Measurements from ENCODE around the gene GORAB. TPM values are rescaled to one million over a fixed set of nuclear protein-coding genes. Genes with fewer than 3 reads are reported as not detected.

GORAB gene, protein sequence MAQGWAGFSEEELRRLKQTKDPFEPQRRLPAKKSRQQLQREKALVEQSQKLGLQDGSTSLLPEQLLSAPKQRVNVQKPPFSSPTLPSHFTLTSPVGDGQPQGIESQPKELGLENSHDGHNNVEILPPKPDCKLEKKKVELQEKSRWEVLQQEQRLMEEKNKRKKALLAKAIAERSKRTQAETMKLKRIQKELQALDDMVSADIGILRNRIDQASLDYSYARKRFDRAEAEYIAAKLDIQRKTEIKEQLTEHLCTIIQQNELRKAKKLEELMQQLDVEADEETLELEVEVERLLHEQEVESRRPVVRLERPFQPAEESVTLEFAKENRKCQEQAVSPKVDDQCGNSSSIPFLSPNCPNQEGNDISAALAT
- 6.5 and 25.0 TPM in 2 replicates for total RNA-seq (ENCODE audit: low replicate concordance)

DNA sequence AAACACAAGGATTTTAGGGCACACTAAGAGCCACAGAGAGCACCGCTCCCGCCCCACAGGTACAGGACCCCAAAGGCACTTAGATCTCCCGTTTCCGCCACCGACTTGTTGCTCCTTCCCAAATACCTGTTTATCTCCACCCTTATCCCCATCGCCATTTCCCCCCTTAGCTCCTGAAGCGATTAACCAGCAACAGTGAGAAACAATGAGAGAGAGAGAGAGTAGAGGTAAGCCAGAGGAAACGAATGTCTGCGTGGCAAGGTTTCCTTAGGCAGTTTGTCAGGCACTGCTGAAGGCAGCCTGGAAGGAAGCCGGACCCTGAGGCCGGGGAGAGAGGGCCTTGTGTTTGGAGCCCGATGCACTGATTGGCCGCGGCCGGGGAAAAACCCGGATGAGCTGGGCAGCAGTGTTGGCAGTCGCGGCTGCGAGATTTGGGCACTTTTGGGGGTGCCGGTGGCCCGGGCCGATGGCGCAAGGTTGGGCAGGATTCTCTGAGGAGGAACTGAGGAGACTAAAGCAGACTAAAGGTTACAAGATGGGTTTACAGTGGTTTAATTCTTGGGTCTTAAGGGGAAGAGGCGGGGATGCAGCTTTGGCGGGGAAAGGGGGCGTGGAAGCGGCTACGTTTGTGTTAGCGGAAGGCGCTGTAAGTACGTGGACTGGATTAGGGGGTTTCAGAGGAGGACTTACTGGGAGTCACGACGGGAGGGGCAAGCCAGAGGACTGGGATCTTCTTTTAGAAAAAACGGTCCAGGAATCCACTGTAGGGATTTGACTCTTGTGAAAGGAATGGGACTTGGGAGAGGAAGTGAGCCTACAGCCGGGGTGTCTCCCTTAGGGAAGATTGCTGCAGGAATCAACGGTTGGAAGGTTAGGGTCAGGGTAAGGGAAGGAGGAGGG, at the start of gene GORAB:
Gene GORAB (plus strand): TSS at position 409 of the 900 bp plus-strand sequence. CDS start 58 bp downstream, at position 467.
- peak within 1 kb of the TSS; percentile 85 for H3K4me3 ChIP-seq (ENCODE audit: low read depth, low read length)
- TF ChIP-seq, protein P1, sequence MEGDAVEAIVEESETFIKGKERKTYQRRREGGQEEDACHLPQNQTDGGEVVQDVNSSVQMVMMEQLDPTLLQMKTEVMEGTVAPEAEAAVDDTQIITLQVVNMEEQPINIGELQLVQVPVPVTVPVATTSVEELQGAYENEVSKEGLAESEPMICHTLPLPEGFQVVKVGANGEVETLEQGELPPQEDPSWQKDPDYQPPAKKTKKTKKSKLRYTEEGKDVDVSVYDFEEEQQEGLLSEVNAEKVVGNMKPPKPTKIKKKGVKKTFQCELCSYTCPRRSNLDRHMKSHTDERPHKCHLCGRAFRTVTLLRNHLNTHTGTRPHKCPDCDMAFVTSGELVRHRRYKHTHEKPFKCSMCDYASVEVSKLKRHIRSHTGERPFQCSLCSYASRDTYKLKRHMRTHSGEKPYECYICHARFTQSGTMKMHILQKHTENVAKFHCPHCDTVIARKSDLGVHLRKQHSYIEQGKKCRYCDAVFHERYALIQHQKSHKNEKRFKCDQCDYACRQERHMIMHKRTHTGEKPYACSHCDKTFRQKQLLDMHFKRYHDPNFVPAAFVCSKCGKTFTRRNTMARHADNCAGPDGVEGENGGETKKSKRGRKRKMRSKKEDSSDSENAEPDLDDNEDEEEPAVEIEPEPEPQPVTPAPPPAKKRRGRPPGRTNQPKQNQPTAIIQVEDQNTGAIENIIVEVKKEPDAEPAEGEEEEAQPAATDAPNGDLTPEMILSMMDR (IDR thresholded peaks at IDR 0.05; ENCODE audit: insufficient read depth, low read length), result no peak
- peak; percentile 97 for DNase-seq (ENCODE audit: low read depth)

DNA sequence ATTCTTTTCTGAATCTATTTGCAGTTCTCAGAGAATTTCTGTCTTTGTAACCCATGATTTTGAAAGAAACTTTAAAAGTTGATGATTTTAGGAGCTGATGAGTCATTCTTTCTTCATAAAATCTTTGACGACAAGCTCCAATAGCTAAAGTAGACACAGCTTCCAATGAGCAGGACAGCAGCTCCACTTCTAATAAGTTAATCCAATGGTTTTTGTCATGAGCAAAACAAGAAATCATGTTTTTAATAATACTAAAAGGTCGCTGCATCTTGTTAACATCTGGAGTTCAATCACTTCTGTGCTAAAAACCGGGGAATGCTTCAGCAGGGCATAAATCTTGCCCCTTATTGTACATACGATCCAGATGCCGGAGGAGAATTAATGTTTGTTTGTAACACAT, 48.9 kb upstream of the GORAB start:
- peak; percentile 25 for DNase-seq (ENCODE audit: low read depth)
- H3K4me3 ChIP-seq (ENCODE audit: low read depth, low read length), result no peak overlapping the region

DNA sequence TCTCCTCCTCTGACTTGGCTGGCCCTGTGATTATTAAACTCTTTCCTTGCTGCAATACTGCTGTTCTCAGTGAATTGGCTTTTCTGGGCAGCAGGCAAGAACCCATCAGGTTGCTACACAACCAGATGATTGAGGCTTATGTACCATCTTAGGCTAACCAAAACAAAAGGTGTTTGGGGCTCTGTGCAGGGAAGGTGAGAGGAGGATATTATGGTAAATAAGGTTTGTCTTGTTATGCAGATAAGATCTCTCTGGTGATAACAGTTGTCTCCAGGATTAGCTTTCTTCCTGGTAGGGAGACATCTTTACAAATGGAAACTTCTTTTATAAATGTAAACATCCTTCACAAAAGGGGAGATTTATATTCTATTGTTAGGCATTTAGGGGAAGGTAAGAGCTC, 44.5 kb upstream of the GORAB start:
- H3K4me3 ChIP-seq (ENCODE audit: low read depth, low read length), result no peak overlapping the region
- no peak for DNase-seq (ENCODE audit: low read depth)
- TF ChIP-seq, protein P1 (IDR thresholded peaks at IDR 0.05; ENCODE audit: insufficient read depth, low read length), result no peak

More for the DNA sequence above, 48.9 kb upstream of the GORAB start:
- TF ChIP-seq, protein P1 (IDR thresholded peaks at IDR 0.05; ENCODE audit: insufficient read depth, low read length), result no peak

DNA sequence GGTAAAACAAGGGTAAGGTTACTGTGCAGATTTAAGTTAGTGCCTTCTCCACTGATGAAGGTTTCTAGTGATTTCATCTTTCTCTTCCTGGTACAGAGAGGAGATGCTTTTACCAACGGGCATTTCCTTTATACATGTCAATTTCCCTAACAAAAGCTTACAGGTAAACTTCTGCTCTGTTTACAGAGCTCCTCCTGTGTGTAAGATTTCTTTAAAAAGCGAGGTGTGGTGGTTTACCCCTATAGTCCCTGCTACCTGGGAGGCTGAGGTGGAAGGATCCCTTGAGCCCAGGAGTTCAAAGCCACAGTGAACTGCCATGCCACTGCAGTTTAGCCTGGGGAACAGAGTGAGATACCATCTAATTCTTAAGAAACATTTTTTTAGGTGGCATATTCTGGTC, 40.7 kb upstream of the GORAB start:
- TF ChIP-seq, protein P1 (IDR thresholded peaks at IDR 0.05; ENCODE audit: insufficient read depth, low read length), result no peak
- H3K4me3 ChIP-seq (ENCODE audit: low read depth, low read length), result no peak overlapping the region
- DNase-seq (ENCODE audit: low read depth), result no peak

DNA sequence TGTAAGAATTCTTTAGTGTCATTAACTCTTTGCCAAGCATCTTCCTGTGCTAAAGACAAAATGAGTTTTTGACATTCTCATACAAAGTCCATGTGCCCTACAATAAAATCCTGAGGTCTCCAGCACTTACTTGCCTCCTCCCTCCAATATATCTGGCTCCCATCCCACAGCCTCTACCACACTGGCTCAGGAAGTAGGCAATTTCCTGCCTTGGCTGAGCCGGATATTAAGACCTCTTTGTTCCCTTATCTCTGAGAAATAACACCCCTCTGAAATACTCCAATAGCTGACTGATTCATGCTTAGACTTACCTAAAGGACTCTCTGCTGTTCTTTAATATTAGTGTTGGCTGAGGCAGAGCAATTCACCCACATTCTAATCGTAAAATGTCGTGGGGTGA, 37.6 kb upstream of the GORAB start:
- H3K4me3 ChIP-seq (ENCODE audit: low read depth, low read length), result no peak overlapping the region
- TF ChIP-seq, protein P1 (IDR thresholded peaks at IDR 0.05; ENCODE audit: insufficient read depth, low read length), result no peak
- peak; percentile 86 for DNase-seq (ENCODE audit: low read depth)

DNA sequence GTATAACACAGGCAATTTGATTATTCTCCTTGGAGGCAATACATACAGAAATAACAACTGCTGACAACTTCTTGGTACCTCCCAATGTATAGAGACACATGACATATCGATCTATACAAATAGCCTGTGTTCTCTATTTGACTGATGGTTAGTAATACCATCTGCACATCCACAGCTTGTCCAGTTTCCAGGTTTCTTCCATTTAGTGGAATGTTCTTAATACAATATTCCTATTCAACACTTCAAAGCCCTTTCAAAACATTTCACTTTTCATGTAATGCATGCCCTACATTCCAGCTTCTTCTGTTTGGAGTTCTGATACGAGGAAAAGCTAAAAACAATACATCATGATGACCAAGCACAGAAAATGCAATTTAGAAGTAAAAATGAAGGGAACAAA, 37.0 kb upstream of the GORAB start:
- TF ChIP-seq, protein P1 (IDR thresholded peaks at IDR 0.05; ENCODE audit: insufficient read depth, low read length), result no peak
- H3K4me3 ChIP-seq (ENCODE audit: low read depth, low read length), result no peak overlapping the region
- DNase-seq (ENCODE audit: low read depth), result peak; percentile 57
